HG03045 (cell line): Measurements from ENCODE around the gene PIM3.
"Not testable (repeated sequence)": the region's sequence is repeated elsewhere in the genome, so short reads cannot be mapped to it uniquely, and the experiment has no call there.

ENCODE experiments used
- ATAC-seq: cut with Tn5 transposase; IDR thresholded peaks from one replicate; pipeline ENCODE4 v1.9.1; 2021; ENCODE audit warnings: mild to moderate bottlenecking, moderate library complexity; ENCODE audit not compliant: unreplicated experiment

The PIM3 gene

DNA sequence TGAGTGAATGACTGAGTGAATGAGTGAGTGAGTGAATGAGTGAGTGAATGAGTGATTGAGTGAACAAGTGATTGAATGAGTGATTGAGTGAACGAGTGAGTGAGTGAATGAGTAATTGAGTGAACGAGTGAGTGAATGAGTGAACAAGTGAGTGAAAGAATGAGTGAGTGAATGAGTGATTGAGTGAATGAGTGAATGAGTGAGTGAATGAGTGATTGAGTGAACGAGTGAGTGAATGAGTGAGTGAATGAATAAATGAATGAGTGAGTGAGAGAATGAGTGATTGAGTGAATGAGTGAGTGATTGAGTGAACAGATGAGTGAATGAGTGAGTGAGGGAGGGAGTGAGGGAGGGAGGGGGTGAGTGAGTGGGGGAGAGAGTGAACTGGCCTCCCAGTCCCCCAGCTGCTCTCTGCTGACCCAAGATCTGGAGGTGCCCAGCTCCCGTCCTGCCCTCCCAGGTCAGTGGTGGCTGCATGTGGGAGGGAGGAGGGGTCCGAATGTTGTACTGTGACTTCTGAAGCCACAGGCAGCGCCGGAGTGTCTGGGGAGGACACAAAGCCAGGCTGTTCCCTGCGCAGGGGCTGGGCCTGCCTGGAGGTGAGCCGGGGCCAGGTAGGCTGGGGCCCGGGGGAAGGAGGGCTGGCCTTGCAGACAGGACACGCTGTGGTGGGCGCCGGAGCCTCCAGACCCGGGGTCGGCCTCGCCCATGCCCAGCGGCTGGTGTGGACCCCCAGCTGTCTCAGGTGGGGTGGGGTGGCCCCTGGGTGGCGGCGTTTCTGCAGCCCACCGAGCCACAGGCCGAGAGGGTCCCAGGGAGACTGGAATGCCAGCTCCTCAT is 17.8 kb upstream of the PIM3 start:
- no peak for ATAC-seq

DNA sequence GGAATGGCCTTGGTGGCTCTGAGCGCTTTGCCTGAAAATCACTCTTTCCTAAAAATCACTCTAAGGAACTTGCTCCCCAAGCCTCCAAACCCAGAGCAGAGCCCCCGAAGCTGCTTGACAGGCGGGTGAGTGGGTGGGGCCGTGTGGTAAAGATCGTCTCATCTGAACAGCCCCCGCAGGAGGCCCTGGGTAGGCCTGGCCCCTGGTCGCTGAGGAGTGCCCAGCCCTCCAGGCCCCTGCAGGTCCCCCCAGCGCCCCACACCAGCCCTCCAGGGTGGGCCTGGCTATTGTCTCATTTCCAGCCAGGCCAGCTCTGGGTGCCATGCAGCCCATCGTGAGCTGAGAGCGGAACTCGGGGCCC is 17.2 kb upstream of the PIM3 start:
- no peak for ATAC-seq

DNA sequence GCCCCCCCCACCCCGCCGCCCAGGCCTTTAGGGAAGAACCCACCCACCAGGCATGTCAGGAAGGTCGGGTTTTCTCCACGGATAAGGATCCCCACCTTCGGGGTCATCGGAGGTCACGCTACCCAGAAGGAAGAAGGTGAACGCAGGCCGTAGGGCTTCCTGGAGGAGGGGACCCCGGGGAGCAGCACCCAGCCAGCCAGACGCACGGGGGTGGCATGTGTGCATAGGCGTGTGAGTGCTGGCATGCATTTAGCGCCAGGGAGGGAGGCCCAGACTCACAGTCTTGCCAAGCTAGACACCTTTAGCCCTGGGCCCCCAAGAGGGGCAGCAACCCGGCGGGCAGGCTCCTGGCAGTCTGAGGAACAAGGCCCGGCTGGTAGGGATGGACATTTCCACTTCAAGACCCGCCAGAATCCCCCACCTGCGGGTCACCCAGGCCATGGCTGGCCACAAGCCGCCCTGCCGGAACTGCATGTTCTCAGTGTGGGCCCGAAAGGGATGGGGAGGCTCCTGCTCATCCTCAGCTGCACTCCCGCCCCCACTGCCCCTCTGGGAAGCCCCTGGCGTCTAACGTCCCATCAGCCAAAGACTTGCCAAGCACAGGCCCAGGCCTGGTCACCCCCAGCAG is 16.7 kb upstream of the PIM3 start:
- ATAC-seq = no peak

GRCh38 chr22:49944399-49944891 is 16.1 kb upstream of the PIM3 start:
- no peak for ATAC-seq

- ATAC-seq = not testable (repeated sequence)
These were observed 15.4 kb upstream of the PIM3 start for GRCh38 chr22:49945042-49945794.

GRCh38 chr22:49946612-49947295 is 13.8 kb upstream of the PIM3 start:
- no peak for ATAC-seq

GRCh38 chr22:49947296-49947622 is 13.3 kb upstream of the PIM3 start:
- no peak for ATAC-seq

DNA sequence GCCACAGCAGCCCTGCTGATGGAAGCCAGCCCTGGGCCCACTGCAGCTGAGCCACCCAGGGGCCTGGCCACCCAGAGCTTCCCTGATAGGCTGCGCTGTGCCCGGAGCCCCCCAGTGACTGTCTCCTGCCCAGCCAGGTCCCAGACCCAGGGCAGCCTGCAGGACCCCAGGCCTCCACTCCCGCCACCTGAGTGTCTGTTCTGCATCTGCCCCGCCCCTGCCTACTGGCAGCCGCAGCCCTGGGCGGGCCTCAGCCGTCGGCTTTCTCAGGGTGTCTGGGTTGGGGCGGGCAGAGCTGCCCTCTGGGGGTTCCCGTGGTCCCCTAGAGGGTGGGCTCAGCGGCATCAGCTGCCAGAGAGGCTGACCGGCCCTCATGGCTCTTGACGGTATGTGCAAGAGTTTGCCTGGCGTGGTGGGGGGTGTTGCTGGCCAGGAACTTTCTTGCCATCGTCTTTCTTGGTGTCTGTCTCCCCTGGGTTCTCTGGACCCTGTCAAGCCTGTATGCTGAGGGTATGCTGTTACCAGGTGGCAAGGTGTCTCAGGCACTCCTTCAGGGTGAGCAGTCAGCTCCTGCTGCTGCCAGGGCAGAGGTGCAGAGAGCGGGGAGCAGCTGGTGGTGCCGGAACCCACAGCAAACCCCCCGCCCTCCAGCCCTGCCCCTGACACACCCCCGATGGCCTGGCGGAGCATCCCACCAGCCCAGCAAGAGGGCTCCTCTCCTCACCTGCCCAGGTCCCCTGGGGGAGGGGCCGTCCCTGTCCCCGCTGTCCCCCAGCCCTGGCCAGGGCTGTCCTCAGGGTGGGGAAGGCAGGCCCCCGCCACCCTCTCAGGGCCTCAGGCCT is 12.2 kb upstream of the PIM3 start:
- ATAC-seq = no peak

DNA sequence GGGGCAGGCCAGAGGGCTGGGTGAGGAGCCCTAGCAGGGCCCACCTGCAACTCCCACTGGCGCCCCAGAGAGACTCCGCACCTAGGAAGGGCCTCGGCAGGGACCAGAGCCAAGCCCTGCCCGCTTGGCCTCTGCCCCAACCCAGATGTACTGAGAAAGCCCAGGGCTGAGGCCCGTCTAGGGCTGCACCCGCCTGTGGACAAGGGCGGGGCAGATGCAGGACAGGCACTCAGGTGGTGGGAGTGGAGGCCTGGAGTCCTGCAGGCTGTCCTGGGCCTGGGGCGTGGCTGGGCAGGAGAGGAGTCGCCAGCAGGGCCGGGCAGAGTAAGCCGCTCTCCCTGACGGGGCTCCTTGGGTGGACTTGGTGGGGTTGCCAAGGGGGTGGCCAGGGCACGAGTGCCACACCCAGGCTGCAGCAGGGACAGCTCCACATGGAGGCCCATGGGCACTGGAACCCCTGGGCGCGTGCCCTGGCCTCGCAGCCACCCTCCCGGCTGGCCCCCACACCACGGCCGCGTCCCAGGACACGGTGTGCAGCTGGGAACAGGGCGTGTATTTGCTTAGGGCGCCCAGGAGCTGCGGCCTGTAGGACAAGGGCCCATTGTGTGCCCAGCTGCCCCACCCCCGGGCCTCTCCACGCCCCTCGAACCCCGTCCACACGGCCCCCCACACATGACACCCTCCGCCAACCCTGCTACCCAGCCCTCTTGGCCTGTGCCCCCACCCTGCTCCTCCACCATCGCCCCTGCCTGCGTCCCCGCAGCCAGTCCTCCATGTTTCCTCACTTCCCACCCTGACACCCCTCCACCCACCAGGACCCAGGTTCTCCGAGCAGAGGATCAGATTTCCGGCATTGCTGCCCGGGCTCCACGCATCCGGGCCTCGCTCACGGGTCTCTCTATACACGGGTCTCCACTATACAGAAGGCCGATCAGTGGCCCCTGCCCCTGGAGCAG is 11.3 kb upstream of the PIM3 start:
- ATAC-seq = no peak

DNA sequence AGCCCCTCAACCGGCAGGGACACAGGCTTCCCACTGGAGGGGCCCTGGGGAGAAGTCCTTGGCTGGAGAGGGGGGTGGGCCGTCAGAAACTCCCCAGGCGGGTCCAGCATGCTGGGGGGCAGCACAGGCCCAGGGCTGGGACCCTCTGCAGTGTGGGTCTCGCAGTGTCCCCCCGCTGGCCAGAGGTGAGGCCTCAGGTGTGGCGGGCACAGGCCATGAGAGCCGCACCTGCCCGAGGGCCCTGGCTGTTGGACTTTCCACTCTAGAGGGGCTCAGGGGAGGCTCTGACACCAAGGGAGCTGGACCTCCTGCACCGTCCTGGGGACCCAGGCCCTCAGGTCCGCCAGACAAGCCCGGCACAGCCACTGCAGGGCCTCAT is 10.7 kb upstream of the PIM3 start:
- no peak for ATAC-seq

DNA sequence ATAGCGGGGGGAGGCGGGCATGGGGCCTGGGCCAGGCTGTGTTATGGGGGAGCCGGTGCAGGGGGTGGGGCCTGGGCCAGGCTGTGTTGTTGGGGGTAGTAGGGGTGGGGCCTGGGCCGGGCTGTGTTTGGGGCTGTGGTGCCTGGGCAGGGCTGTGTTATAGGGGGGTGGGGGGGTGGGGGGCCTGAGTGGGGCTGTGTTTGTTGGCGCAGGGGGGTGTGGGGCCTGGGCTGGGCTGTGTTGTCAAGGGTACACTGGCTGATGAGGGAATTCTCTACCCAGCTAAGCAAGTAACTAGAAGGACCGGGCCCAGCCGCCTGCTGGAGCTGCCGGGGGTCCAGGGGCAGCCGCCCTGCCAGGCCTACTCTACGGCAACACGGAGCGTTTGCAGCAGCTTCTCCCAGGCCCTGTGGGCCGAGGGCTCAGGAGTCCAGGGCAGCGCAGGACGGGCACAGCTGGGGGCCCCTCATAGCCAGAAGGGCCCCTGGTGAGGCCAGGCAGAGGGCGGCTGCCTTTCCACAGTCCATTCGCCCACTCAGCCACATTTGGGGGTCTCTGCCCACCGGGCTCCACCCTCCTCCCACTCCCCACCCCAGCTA is 10.1 kb upstream of the PIM3 start:
- ATAC-seq = no peak

DNA sequence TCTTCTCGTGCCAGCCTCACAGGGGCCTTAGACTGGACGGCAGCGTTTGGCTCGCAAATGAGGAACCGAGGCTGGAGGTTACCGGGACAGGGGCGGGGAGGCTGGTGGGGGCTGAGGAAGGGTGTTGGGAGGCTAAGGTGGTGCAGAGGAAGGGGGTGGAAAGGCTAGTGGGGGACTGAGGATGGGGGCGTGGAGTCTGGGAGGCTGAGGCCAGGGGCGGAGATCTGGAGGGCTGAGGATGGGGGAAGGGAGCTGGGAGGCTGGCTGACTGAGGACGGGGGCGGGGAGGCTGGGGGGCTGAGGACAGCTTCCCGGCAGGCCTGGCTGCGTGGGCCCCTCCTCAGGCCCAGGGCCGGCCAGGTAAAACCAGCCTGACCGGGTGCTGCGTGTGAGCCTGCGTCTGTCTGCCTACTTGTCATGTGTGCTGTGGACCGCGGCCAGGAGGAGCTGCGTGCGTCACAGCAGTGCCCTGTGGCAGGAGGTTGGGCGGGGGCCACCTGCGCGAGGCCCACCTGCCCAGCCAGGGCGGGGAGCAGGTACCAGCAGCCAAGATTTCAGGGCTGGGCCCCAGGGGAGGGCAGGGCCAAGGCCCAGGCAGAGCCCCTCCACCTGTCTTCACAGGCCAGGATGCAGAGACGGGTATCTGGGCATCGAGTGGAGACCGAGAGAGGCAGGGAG is 9.4 kb upstream of the PIM3 start:
- ATAC-seq = no peak

DNA sequence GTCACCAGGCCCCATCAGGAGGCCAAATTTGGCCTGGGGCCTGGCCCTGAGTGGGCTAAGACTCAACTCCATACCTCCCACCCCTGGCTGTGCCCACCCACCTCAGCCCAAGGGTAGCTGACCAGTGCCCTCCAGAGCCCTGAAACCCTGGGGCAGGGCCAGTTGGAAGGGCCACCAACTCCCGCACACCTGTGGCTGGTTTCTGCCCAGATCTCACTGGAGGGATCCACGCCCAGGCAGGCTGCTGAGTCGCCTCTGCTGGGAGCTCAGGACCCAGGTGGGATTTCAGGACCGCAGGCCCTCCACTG is 8.9 kb upstream of the PIM3 start:
- no peak for ATAC-seq

GRCh38 chr22:49951986-49952896 is 8.3 kb upstream of the PIM3 start:
- ATAC-seq = no peak

DNA sequence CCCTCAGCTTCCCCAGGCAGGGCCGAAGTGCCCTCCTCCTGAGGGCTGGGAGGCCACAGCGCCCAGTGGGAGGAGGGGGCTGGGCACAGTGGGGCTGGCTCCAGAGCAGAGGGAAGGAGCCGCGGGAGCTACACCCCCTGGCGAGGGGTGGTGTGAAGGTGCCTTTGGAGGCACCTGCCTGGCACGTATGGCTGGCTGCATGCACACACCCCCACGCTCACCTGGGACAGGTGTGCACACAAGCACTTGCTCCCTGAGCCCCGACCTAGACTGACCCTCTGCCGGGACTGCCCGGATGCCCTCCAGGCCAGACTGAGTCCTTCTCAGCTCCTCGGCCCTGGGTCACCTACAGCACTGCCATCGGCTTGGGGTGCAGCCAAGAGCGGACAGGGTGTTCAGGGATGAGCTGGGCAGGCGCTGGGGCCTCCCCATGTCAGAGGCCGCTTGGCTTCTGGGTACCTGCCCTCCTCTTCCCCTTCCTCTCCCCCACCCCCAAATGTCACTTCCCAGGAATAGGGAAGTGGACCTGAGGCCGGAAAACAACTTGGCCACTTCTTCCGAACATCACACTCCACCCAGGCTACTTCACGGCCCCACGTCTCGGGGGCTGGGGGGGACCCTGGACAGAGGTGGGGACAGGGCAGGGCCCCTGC is 7.4 kb upstream of the PIM3 start:
- ATAC-seq = no peak

DNA sequence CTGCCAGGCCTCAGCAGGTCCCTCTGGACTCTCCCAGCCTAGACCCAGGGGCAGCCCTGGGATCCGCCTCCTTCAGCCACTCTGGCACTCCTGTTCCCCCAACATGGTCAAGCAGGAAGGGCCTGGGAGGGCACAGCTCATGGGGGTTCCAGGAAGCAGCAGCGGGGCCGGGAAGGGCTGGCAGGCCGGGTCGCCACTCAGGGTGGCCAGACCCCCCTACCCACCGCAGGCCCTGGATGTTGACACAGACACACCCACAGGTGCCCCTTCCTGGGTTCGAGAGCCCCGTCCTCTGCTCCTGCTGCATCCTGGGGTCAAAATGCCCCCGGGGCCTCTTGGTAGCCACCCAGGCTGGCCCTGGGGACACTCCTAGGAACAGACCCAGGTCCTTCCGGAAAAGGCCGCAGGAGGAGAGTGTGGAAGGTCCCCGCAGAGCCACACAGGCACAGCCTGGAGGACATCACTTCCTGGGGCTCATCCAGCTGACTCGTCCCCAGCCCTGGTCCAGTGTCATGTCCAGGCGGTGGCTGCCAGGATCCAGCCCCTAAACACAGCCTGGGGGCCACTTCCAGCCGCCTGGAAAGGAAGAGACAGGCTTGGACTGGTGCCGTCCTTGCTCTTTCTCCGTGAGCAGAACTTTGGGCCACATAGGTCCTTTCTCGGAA is 6.8 kb upstream of the PIM3 start:
- ATAC-seq = no peak

GRCh38 chr22:49954354-49954753 is 6.2 kb upstream of the PIM3 start:
- no peak for ATAC-seq
